ENCODE data around the gene FPR1. TPM values are rescaled to one million over a fixed set of nuclear protein-coding genes. Genes with fewer than 3 reads are reported as not detected.
A peak's percentile ranks its signal among the peaks of the same experiment; 100 is the strongest.

Gene FPR1
- total and polyA plus RNA-seq, 2 of the 13 experiments (the other 11 are each of a cell fraction or from before 2014, with no cell fraction given), result not detected

- no peaks in the 10 kb centered on the region for H4K20me1 ChIP-seq (ENCODE audit: insufficient read depth, low read length)
- 0 out of 5 replicates have a peak, but pooled peaks cover 0 to 2% of the 10 kb centered on the region in 2 experiments for H3K36me3 ChIP-seq (replicated peaks in 1 of 2; ENCODE audit: control insufficient read depth in 1 of 2, insufficient read depth in 2 of 2, low read length in 2 of 2)
- DNase-seq (ENCODE audit: low spot score) (no peak), ATAC-seq (no peak), FAIRE-seq (no peak)
- BruUV-seq (replicated peaks), result no TSS peak
- intact Hi-C loops (cut with micrococcal nuclease; ENCODE audit: unreplicated experiment) (no loop called here), in situ Hi-C loops (cut with HindIII; ENCODE audit: extremely low pct_ligation_motif_present, low pct_unique_long_range_greater_than_20kb) (no loop called here)
- no peak overlapping the region for H2AFZ ChIP-seq (ENCODE audit: low read length)
- no peaks in the 10 kb centered on the region; a peak in 1 of 5 replicates for H3K27me3 ChIP-seq (ENCODE audit: control insufficient read depth in 1 of 2, insufficient read depth in 2 of 2, low read length in 2 of 2)
- H3K4me1 ChIP-seq (ENCODE audit: insufficient read depth, low read length), result peaks cover 6% of the 10 kb centered on the region; the same call in 1 of the 2 replicates
- no peaks in the 10 kb centered on the region for H3K79me2 ChIP-seq (ENCODE audit: insufficient read depth, low read length)
- no peak overlapping the region for H3K9ac ChIP-seq (ENCODE audit: insufficient read depth, low read depth, low read length)
- TF ChIP-seq FOXA3 (CRISPR knock-in tag; IDR thresholded peaks at IDR 0.05) (no peak), RBFOX2 (IDR thresholded peaks at IDR 0.05; ENCODE audit: low read depth, low read length) (peak; percentile 49; the same call in 1 of the 2 replicates)
- no peak overlapping the region for H3K4me3 ChIP-seq (replicated peaks in 1 of 3; ENCODE audit: insufficient read depth in 1 of 3, low read depth in 2 of 3, low read length in 3 of 3)
- no peaks in the 10 kb centered on the region for H3K9me3 ChIP-seq (ENCODE audit: low read length)
- CTCF ChIA-PET (ENCODE audit: low intra/inter-chr PET ratio, low total read pairs), result no interaction called here
- H3K27ac ChIP-seq (ENCODE audit: extremely low read length, insufficient read depth, low read length), result no peak overlapping the region
- WGBS (ENCODE audit: low lambda C conversion rate), result 87% methylated on average over 35 of the region's 46 CpGs
- POLR2A ChIA-PET, result interaction anchor here (0.7 to 1.8 kb wide), 3 partner anchors 12 to 340 kb away, joined by 3 to 9 read pairs (median 8); no protein-coding TSS in a partner anchor
- H3K4me2 ChIP-seq (ENCODE audit: low read depth, low read length), result no peak overlapping the region
These were observed 48.7 kb downstream of the FPR1 start for GRCh38 chr19:51702825-51703574.

- TF ChIP-seq ZNF780A (CRISPR knock-in tag; IDR thresholded peaks at IDR 0.05) (no peak), MAX (IDR thresholded peaks at IDR 0.05) (no peak), ARHGAP35 (CRISPR knock-in tag; IDR thresholded peaks at IDR 0.05; ENCODE audit: borderline replicate concordance) (no peak), HMG20A (CRISPR knock-in tag; IDR thresholded peaks at IDR 0.05; ENCODE audit: borderline replicate concordance) (no peak), KDM4B (CRISPR knock-in tag; IDR thresholded peaks at IDR 0.05) (no peak), FOXM1 (CRISPR knock-in tag; IDR thresholded peaks at IDR 0.05) (no peak)
- no peak overlapping the region for H2AFZ ChIP-seq (ENCODE audit: low read length)
- no peak overlapping the region for H3K4me2 ChIP-seq (ENCODE audit: low read depth, low read length)
- H3K4me3 ChIP-seq (replicated peaks in 1 of 3; ENCODE audit: insufficient read depth in 1 of 3, low read depth in 2 of 3, low read length in 3 of 3), result no peak overlapping the region
- WGBS (ENCODE audit: low lambda C conversion rate), result 96% methylated on average over 20 of the region's 27 CpGs
- in situ Hi-C loops (cut with HindIII; ENCODE audit: extremely low pct_ligation_motif_present, low pct_unique_long_range_greater_than_20kb) (no loop called here), intact Hi-C loops (cut with micrococcal nuclease; ENCODE audit: unreplicated experiment) (no loop called here)
- no peak overlapping the region for H3K9ac ChIP-seq (ENCODE audit: insufficient read depth, low read depth, low read length)
- H3K36me3 ChIP-seq (replicated peaks in 1 of 2; ENCODE audit: control insufficient read depth in 1 of 2, insufficient read depth in 2 of 2, low read length in 2 of 2), result 0 out of 5 replicates have a peak, but pooled peaks cover 0 to 2% of the 10 kb centered on the region in 2 experiments
- DNase-seq (ENCODE audit: low spot score) (no peak), FAIRE-seq (no peak), ATAC-seq (no peak)
- H3K27ac ChIP-seq (ENCODE audit: extremely low read length, insufficient read depth, low read length), result no peak overlapping the region
- ChIA-PET CTCF (ENCODE audit: low intra/inter-chr PET ratio, low total read pairs) (no interaction called here), POLR2A (no interaction called here)
- peaks cover 6% of the 10 kb centered on the region; the same call in 1 of the 2 replicates for H3K4me1 ChIP-seq (ENCODE audit: insufficient read depth, low read length)
- no peaks in the 10 kb centered on the region; a peak in 1 of 5 replicates for H3K27me3 ChIP-seq (ENCODE audit: control insufficient read depth in 1 of 2, insufficient read depth in 2 of 2, low read length in 2 of 2)
- H3K9me3 ChIP-seq (ENCODE audit: low read length), result no peaks in the 10 kb centered on the region
- H4K20me1 ChIP-seq (ENCODE audit: insufficient read depth, low read length), result no peaks in the 10 kb centered on the region
- BruUV-seq (replicated peaks), result no TSS peak
- no peaks in the 10 kb centered on the region for H3K79me2 ChIP-seq (ENCODE audit: insufficient read depth, low read length)
These were observed 49.4 kb downstream of the FPR1 start for GRCh38 chr19:51702103-51702824.
